HG03060 (cell line): ENCODE data around the gene TTF2.
A peak's percentile ranks its signal among the peaks of the same experiment; 100 is the strongest.

Source experiments
- ATAC-seq: cut with Tn5 transposase; IDR thresholded peaks from one replicate; pipeline ENCODE4 v1.9.1; 2021; ENCODE audit warnings: low read depth, moderate number of reproducible peaks; ENCODE audit not compliant: unreplicated experiment

Gene TTF2

DNA sequence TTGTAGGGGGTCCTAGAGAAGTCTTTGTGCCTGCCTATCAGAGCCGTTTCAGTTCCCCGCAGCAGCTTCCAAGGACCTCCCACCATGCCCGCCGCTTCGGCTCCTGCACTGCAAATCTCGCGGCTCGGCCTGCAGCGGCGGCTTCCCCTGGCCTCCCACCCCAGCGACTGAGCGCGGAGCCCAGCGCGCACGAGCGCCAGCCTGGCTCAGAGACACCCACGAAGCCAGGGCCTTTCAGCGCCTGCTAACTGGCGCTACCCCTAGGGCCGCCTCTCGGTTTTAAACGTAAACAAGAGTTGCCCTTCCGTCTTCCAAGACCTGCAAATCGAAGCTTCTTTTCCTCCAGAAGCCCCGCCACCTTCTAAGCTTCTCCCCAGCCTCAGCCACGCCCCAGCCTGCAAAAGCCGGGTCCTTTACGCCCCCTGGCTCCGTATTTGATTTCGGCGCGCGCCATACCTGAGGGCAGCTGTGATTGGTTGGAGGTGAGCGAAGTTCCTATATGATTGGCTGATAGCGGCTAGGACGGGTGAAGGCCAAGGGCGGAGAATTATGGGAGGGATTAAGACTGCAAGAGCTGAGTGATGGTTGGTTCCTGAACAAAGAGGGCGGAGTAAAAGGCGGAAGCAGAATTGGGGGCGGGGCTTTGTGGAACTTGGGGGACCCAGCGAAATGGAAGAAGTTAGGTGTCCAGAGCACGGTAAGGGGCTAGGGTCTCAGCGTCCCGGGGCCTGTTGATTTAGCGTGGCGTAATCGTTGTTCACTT lies at the start of gene TTF2:
TTF2 (plus strand) TSS at position 649 of the 763 bp plus-strand sequence; CDS start at position 670, 21 bp downstream.
- peak; percentile 89 for ATAC-seq

DNA sequence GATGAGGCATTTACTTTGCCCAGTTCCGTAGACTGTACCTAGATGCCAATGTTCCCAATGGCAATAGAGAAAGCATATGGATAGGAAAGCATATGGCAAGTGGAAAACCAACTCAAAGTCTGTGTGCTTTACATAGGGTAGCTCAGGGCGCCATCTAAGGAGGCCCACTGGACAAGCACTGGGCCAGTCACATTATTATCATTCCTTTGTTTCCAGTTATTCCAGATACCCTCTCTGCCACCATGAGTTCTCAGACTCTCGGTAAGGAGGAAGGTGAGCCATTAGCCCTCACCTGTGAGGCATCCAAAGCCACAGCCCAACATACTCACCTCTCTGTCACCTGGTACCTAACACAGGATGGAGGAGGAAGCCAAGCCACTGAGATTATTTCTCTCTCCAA lies 48.8 kb upstream of the TTF2 start:
- ATAC-seq: no peak

DNA sequence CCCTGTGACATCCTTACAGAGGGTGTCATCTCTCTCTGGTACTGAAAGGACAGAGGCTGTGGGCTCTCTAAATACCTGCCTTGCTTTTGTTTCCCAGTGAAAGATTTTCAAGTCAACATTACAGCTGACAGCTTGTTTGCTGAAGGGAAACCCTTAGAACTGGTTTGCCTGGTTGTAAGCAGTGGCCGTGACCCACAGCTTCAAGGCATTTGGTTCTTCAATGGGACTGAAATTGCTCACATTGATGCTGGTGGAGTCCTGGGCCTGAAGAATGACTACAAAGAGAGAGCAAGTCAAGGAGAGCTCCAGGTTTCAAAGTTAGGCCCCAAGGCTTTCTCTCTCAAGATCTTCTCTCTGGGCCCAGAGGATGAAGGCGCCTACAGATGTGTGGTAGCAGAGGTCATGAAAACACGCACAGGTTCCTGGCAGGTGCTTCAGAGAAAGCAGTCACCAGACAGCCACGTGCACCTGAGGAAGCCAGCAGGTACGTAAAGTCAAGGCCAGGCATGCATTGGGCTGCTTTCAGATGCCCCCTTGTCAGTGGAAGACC lies 46.7 kb upstream of the TTF2 start:
- ATAC-seq: no peak

DNA sequence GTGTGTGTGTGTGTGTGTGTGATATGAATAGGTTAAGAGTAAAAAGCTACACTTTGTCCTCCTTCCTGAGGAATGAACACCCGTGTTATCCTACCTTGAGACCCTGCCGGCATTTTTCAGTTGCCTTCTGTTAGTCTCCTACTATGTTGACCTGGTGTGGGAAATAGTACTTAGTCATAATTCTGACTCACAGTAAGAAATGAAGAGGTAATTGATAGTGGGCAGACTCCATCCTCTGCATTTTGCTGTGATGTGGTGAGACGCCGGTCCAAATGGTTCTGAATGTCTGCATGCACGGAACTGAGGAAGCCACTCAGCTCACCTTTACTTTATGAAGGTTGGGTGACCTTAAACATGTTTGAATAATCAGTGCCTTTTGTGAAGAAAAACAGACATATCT lies 45.9 kb upstream of the TTF2 start:
- no peak for ATAC-seq

DNA sequence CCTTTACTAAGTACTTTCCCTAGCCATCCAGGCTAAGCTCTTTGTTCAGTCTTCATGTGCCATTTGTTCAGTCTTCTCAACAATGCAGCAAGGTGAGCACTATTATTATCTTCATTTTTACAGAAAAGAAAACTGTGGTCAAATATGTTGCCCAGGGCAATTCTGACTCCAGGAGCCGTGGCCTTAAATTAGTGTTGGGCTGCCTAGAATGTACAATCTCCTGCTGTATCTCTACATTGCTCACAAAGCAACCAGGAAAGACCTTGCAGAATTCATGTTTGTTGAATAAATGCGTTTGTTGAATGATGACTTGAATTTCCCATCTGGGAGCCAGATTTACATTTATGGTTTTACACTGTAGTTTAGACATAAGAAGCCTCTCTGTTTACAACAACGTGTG lies 44.4 kb upstream of the TTF2 start:
- no peak for ATAC-seq

DNA sequence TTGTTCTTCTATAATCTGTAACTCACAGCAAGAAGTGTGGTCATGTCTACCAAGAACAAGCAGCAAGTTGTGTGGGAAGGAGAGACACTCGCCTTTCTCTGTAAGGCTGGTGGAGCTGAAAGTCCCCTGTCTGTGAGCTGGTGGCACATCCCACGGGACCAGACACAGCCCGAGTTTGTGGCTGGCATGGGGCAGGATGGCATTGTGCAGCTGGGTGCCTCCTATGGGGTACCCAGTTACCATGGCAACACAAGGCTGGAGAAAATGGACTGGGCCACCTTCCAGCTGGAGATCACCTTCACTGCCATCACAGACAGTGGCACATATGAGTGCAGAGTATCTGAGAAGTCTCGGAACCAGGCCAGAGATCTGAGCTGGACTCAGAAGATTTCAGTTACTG lies 43.1 kb upstream of the TTF2 start:
- no peak for ATAC-seq

DNA sequence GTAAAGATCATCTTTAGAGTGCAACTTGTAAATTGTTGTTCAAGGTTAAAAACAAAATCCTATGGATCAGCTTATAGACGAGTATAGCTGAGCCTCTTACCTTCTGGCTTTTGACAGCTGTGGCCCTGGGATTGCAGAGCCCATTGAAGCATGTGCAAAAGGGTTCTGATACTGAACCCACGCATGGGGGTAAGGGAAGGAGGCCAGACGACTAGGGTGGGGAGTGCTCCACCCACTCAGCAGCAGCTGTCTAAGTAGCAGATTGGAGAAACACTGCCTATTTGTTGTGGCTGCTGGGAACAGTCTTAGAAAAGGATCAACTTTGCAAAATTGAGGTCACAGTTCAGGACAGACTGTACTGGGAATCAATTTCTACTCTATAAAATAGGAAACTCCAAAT lies 42.5 kb upstream of the TTF2 start:
- ATAC-seq: no peak

DNA sequence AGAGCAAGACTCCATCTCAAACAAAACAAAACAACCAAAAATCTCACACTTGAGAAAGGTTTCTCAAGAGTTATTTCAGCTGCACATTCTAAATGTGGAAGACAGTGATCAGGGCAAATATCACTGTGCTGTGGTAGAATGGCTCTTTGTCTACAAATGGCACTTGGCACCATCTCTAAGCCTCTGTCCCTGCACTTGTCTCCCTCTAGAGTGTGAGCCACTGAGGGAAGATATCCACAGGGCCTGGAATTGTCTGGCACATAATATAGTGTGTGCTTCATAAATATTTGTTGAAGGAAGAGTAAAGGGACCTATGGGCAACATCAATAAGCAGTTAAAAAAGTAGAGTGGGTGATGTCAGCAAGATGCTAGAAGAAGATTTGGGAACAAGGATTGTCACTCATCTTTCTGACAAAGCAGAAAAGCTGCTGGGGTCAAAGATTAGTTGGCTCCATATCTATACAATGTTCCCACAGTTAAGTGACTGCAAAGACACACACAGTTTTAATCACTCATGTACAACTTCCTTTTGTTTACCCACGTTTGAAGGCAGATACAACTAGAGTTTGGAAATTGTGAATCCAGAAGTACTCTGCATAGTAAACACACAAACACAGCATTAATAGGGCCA lies 39.5 kb upstream of the TTF2 start:
- ATAC-seq: no peak

DNA sequence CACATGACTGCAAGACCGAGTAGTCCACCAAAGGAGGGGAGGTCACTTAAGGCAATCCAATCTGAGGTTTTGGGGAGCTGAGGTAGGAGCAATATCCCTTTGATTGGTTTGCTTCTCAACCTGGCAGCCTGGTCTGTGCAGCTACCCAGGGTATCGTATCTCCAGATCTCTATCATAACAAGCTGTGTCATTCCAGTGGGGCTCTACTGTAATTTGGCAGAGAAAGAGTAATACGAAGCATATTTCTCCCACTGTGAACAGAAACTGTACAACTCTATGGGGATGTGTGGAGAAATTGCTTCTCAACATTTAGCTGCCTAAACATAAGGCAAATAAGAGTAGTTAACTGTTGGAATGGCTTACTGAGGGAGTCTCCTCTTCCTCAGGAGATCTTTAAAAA lies 38.0 kb upstream of the TTF2 start:
- ATAC-seq: no peak

DNA sequence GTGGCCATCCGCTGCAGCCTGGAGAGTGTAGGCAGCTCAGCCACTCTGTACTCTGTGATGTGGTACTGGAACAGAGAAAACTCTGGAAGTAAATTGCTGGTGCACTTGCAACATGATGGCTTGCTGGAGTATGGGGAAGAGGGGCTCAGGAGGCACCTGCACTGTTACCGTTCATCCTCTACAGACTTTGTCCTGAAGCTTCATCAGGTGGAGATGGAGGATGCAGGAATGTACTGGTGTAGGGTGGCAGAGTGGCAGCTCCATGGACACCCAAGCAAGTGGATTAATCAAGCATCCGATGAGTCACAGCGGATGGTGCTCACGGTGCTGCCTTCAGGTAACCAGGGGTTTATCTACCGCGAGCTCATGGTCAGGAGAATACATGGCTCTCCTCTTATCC lies 34.6 kb upstream of the TTF2 start:
- ATAC-seq: no peak

DNA sequence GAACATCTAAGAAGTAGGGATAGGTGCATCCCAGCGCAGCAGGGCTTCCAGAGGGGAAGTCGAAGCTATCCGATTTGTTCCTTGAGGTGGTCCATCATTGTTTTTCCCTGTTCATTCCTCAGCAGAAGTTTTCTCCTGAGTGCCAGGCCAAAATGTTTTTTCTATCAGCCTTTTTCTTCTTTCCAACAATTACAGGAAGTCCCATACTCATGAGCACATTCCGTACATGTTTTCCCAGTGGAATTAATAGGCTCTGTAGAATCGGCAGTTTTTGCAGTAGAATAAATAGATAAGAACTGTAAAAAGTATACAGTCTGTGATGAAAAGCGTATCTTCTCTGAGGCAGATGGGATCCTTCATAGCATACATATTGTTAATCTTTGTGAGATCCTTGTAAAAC lies 33.8 kb upstream of the TTF2 start:
- no peak for ATAC-seq

DNA sequence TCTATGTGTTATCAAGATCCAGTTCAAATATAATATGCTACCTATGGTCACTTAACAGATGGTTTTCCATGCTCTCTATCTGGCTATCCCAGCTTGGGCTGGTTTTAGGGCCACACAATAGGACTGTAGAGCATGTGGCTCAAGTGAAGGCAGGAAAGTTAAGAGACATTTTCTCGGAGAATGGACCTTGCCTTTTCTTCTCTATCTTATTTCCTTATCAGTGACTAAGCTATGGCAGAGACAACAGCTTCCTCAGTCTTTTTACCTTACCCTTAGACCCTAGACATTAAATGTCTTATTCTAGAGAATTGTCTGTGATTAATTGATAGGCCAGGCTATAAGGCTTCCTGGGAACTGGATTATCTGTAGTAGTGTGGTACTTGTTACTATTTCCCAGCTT lies 30.4 kb upstream of the TTF2 start:
- ATAC-seq: no peak

DNA sequence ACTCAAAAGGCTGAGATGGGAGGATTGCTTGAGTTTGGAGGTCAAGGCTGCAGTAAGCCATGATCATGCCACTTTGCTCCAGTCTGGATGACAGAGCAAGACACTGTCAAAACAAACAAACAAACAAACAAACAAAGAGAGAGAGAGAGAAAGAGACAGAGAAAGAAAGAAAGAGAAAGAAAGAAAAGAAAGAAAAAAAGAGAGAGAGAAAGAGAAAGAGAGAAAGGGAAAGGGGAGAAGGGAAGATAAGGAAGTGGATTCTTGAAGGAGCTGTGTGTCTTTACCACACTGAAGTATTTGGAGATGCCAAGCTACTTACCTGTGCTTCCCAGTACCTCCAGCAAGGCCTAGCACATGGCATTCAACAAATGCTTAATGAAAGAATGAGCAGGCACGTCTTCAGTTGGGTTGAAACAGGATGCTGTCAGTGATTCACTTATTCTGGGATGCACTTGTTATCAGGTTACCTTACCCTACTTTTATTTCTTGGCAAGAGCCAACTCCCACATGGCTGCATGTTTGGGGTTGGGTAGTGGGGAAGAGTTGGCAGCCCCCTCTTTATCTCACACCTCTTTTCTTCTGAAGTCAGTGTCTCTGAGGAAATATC lies 29.8 kb upstream of the TTF2 start:
- ATAC-seq: no peak

DNA sequence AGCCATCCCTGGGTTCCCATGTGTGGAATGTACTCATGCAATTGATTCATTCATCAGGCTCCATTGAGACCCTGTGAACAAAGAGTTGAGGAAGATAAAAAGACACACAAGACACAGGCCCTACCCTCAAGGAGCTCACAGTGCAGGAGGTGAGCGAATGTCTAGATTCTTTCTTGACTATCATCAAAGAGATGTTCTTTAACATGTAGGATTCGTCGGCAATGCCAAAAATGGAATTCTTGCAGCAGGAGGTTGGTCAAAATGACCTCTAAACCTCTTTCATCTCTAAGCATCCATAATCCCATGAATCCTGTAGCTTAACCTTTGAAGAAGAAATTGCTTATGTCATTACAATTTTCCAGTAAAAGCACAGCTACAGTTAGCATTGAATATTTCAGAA lies 27.9 kb upstream of the TTF2 start:
- no peak for ATAC-seq

DNA sequence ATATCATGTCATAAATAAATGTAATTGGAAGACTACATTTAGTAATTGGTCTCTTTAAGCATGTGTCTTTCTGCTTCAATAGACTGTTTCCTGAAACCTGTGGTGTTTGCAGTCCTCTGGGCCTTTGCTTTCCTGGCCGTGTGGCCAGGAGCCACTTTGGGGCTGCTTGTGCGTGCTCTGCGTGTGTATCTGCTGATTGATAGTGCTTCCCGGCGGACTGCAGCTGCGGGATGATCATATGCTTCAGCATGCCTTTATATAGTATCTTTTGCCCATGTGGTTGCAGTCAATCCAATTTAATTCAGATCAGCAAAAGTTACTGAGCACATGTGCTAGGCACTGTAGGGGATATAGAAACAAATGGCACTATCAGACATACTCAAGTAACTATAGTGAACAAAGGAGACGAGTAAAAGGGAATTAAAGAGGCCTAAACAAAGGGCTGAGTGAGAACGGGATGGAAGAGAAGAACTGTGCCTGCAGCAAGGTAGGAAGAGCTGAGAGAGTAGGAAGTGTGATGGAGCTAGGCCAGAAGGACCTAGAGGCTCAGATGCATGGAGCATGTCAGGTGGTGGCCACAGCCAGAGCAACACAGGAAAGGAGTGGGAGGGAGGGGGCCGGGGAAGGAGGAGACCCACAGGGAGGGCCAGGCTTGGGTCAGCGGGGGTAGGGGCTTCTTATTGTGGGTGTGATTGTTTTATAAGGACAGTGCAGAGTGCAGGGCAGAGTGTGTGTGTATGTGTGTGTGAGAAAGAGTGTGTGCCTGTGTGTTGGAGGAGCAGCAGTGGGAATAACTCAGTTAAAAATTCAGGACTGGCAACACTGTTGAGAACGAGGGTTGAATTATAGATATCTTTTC lies 27.2 kb upstream of the TTF2 start:
- no peak for ATAC-seq

DNA sequence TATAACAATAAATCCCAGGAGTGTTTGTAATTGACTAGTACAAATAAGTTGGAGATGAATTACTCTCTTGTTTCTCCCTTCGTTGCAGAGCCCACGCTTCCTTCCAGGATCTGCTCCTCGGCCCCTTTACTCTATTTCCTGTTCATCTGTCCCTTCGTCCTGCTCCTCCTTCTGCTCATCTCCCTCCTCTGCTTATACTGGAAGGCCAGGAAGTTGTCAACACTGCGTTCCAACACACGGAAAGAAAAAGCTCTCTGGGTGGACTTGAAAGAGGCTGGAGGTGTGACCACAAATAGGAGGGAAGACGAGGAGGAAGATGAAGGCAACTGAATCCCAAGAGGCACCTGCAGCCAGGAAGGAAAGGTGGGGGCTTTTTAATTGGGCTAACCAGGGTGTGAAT lies 26.4 kb upstream of the TTF2 start:
- no peak for ATAC-seq

DNA sequence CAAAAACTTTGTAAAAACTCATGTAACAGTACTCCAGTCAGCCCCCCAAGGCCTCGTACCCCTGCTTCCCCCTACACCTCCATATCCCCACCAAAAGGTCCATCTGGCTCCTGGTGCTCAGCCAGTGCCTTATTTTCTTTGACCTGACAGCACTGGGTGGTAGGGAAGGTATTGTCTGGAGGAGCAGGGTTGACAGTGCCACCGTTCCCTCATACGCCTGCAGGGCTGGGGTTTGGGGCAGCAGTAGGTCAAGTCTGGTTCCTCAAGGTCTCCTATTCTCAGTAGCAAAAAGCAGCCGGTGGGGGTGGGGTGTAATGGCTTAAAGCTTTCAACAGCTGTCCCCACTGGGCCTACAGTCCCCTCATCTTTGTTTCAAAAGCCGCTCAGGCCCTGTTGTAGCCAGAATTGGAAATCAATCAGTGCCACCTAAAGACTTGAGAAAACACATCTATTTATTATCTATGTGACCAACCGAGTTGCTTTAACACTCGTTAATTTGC lies 25.3 kb upstream of the TTF2 start:
- ATAC-seq: no peak

DNA sequence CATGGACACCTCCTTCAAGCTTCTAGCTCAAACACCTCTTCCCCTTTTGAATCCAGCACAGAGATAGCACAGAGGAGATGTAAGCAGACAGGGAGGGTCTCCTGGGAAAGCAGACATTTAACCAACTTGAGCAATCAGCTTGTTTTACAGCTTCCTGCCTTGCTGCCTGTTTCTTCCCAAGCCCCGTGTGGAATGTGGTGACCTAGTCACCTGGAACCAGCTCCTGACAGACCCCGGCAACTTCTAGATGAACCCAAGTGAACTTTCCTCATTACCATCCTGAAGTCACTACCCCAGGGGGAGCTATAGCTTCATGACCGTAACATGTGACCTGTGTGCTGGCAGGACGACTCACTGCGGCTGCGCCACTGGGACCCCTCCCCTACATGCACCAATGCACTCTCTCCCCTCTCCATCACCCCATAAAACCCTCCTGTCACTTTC lies 24.1 kb upstream of the TTF2 start:
- no peak for ATAC-seq

DNA sequence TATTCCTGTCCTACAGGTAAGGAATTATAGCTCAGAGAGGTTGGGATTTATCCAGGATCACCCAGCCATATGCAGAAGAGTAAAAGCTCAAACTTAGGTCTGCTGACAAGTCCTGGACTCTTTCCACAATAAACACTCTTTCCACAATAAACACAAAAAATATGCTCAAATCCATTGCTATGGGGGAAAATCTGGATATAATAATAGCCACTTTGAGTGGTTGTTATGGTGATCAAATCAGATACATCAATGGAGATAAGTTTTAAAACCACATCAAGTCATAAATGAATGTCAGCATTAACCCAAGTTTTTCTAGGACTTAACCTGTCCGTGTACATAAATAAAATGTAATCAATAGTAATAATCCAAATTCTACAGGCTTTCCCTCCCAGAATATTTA lies 22.3 kb upstream of the TTF2 start:
- no peak for ATAC-seq

DNA sequence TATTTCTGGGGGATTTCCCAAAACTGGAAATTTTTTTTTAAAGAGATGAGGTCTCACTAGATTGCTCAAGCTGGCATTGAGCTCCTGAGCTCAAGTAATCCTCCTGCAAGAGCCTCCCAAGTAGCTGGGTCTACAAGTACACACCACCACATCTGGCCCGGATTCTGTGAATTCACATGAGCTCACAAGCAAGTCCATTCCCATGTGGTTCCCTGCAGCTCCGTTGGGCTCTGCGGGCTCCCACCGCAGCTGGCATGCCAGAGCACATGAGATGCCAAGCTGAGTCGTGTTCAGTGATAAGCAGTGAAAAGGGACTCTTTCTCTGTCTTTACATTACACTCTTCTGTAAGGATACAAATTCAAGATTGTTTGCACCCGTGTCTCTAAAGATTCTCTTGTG lies 21.9 kb upstream of the TTF2 start:
- ATAC-seq: no peak

DNA sequence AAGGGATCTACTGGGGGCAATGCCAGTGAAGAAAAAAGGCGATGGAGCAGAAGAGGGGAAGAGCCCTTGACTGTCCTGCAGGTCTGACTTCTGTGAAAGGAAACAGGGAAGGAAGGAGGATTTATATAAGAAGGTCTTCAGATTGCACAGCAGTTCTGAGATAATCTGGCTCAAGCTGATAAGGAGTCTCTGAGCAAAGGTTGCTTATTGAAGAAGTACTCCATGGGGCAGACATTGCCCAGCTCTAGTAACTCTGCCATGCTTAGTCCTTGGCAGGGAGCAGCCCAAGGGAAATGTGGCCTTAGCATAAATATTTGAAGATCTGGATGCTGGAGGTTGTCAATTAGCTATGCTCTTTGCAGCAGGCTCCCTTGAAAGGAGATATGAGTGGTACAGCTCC lies 15.9 kb upstream of the TTF2 start:
- ATAC-seq: no peak
